Measurements from ENCODE around the gene NOL12. TPM values are rescaled to one million over a fixed set of nuclear protein-coding genes. Genes with fewer than 3 reads are reported as not detected.
A peak's percentile ranks its signal among the peaks of the same experiment; 100 is the strongest.
"Not testable (repeated sequence)": the region's sequence is repeated elsewhere in the genome, so short reads cannot be mapped to it uniquely, and the experiment has no call there.

The NOL12 gene
- total RNA-seq, 1 donor from 2014 or later, result 39.0 TPM

- no peak for TF ChIP-seq CTCF (IDR thresholded peaks at IDR 0.05)
- DNase-seq (no peak), ATAC-seq (ENCODE audit: low read depth) (no peak)
- Mint-ChIP-seq H3K4me3 (no peak overlapping the region), H3K36me3 (ENCODE audit: low read depth) (peaks cover 78% of the 10 kb centered on the region), H3K27me3 (no peaks in the 10 kb centered on the region), H3K4me1 (peaks cover 15% of the 10 kb centered on the region), H3K9me3 (no peaks in the 10 kb centered on the region), H3K27ac (no peak overlapping the region)
- intact Hi-C loops (cut with micrococcal nuclease), result no loop called here
- POLR2A ChIA-PET, result no interaction called here
- CTCF ChIA-PET, result no interaction called here
Measured at GRCh38 chr22:37647317-37647716, 38.8 kb upstream of the NOL12 start.

GRCh38 chr22:37647928-37648327, 38.2 kb upstream of the NOL12 start:
- Mint-ChIP-seq H3K36me3 (ENCODE audit: low read depth) (peaks cover 77% of the 10 kb centered on the region), H3K4me1 (peaks cover 9% of the 10 kb centered on the region), H3K27me3 (no peaks in the 10 kb centered on the region), H3K4me3 (no peak overlapping the region), H3K9me3 (no peaks in the 10 kb centered on the region), H3K27ac (no peak overlapping the region)
- intact Hi-C loops (cut with micrococcal nuclease), result no loop called here
- POLR2A ChIA-PET, result interaction anchor here (1.8 kb wide), 1 partner anchor 10 kb away, joined by 7 read pairs; the partner anchor contains the start of gene PDXP
- no peak for ATAC-seq (ENCODE audit: low read depth)
- DNase-seq, result no peak
- TF ChIP-seq CTCF (IDR thresholded peaks at IDR 0.05), result no peak
- CTCF ChIA-PET, result no interaction called here

GRCh38 chr22:37650463-37651136, 35.5 kb upstream of the NOL12 start:
- ATAC-seq (ENCODE audit: low read depth) (no peak), DNase-seq (no peak)
- ChIA-PET CTCF (no interaction called here), POLR2A (no interaction called here)
- H3K36me3 Mint-ChIP-seq (ENCODE audit: low read depth), result peaks cover 67% of the 10 kb centered on the region
- no peaks in the 10 kb centered on the region for H3K4me1 Mint-ChIP-seq
- H3K9me3 Mint-ChIP-seq, result no peaks in the 10 kb centered on the region
- intact Hi-C loops (cut with micrococcal nuclease), result no loop called here
- no peak overlapping the region for H3K27ac Mint-ChIP-seq
- no peak for TF ChIP-seq CTCF (IDR thresholded peaks at IDR 0.05)
- no peaks in the 10 kb centered on the region for H3K27me3 Mint-ChIP-seq
- no peak overlapping the region for H3K4me3 Mint-ChIP-seq

- no peak overlapping the region for H3K27ac Mint-ChIP-seq
- DNase-seq (no peak), ATAC-seq (ENCODE audit: low read depth) (no peak)
- POLR2A ChIA-PET, result interaction anchor here (0.5 to 1.1 kb wide), 6 partner anchors 11 to 102 kb away, joined by 3 to 5 read pairs (median 4); partner anchors contain the start of gene GGA1
- H3K27me3 Mint-ChIP-seq, result no peaks in the 10 kb centered on the region
- no peaks in the 10 kb centered on the region for H3K9me3 Mint-ChIP-seq
- CTCF ChIA-PET, result no interaction called here
- intact Hi-C loops (cut with micrococcal nuclease), result no loop called here
- H3K36me3 Mint-ChIP-seq (ENCODE audit: low read depth), result peaks cover 46% of the 10 kb centered on the region
- H3K4me3 Mint-ChIP-seq, result no peak overlapping the region
- H3K4me1 Mint-ChIP-seq, result peaks cover 16% of the 10 kb centered on the region
- no peak for TF ChIP-seq CTCF (IDR thresholded peaks at IDR 0.05)
Measured at GRCh38 chr22:37654563-37655251, 31.4 kb upstream of the NOL12 start.

GRCh38 chr22:37655252-37655563, 30.9 kb upstream of the NOL12 start:
- no peak for TF ChIP-seq CTCF (IDR thresholded peaks at IDR 0.05)
- Mint-ChIP-seq H3K9me3 (no peaks in the 10 kb centered on the region), H3K36me3 (ENCODE audit: low read depth) (peaks cover 41% of the 10 kb centered on the region), H3K4me3 (no peak overlapping the region), H3K27ac (no peak overlapping the region), H3K4me1 (peaks cover 21% of the 10 kb centered on the region), H3K27me3 (no peaks in the 10 kb centered on the region)
- intact Hi-C loops (cut with micrococcal nuclease), result no loop called here
- ChIA-PET POLR2A (interaction anchor here (0.7 to 1.0 kb wide), 3 partner anchors 12 to 47 kb away, joined by 3 to 5 read pairs (median 5); partner anchors contain the start of gene GGA1), CTCF (interaction anchor here (4.9 kb wide), 1 partner anchor 12 kb away, joined by 58 read pairs; no protein-coding TSS in a partner anchor)
- no peak for ATAC-seq (ENCODE audit: low read depth)
- DNase-seq, result no peak

GRCh38 chr22:37656583-37656982, 29.6 kb upstream of the NOL12 start:
- CTCF ChIA-PET, result interaction anchor here (4.9 kb wide), 1 partner anchor 14 kb away, joined by 58 read pairs; no protein-coding TSS in a partner anchor
- H3K9me3 Mint-ChIP-seq; H3K4me3 Mint-ChIP-seq; H3K27me3 Mint-ChIP-seq; intact Hi-C loops (cut with micrococcal nuclease); ATAC-seq (ENCODE audit: low read depth); DNase-seq: not testable (repeated sequence)
- POLR2A ChIA-PET, result interaction anchor here (0.6 to 5.7 kb wide), 9 partner anchors 8 to 413 kb away, joined by 3 to 65 read pairs (median 7); partner anchors contain the start of genes GGA1 and NOL12
- Mint-ChIP-seq H3K36me3 (ENCODE audit: low read depth) (peaks cover 31% of the 10 kb centered on the region), H3K27ac (peak overlapping the region; percentile 41), H3K4me1 (peaks cover 35% of the 10 kb centered on the region)

All from activated B cell treated with CpG ODN at 0.5 μM for 24 hours (primary cell).